Measurements from ENCODE around the gene GNLY. TPM values are rescaled to one million over a fixed set of nuclear protein-coding genes. Genes with fewer than 3 reads are reported as not detected.

Gene GNLY
- total and polyA plus RNA-seq, 2 of the 4 experiments (the other 2 are of a cell fraction), result not detected

DNA sequence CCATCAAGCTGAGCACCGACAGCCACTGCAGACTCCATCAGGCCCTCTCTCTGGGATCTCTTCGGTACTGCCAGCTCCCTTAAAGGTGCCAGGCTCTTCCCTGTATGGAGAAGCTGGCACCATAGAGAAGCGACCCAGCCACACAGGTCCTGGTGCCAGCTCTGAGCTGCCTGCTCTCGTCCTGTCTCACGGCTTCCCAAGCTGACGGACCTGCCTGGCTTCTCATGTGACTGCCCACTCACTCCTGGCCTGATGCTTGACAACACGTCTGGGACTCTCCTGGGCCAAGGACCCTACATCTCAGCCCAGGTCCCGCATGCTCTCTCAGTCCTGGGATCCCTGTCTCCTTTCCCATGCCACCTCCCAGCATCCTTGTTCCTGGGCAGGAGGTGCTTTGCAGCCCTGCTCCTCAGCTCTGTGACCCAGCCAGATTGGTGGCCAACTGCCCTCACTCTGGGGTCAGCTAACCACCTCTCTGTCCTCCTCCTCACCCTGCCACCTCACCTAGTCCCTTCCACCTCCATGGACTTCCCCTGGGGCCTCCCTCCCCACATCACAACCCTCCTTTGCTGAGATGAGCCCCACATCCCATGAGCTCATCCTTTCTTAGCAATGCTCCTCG is 47.2 kb downstream of the GNLY start:
- H4K8ac ChIP-seq (ENCODE audit: low read depth in 2 of 2, low read length in 2 of 2), result peak overlapping the region; percentile 41 to 78
- H3K9ac ChIP-seq (ENCODE audit: low read depth, low read length), result peak overlapping the region; percentile 15; the same call in 1 of the 2 replicates
- peaks cover 29% of the 10 kb centered on the region for H3K9me1 ChIP-seq (ENCODE audit: insufficient read depth, low read length)
- peak overlapping the region; percentile 90 for H3K27ac ChIP-seq (ENCODE audit: insufficient read depth, low read length)
- peak overlapping the region; percentile 63 for H3K14ac ChIP-seq (replicated peaks; ENCODE audit: low read depth, low read length)
- peak overlapping the region; percentile 91 for H2BK120ac ChIP-seq (ENCODE audit: low read depth, low read length)
- H3K4me3 ChIP-seq (ENCODE audit: insufficient read depth, low read depth, low read length), result no peak overlapping the region
- intact Hi-C loops (cut with micrococcal nuclease) (no loop called here), dilution Hi-C loops (cut with HindIII; ENCODE audit: low sequenced_read_pairs, unreplicated experiment) (no loop called here), in situ Hi-C loops (cut with MboI; ENCODE audit: low sequenced_read_pairs) (no loop called here)
- peak overlapping the region; percentile 39; the same call in 1 of the 2 replicates for H3K56ac ChIP-seq (ENCODE audit: extremely low read depth, insufficient read depth, low read length)
- H4K5ac ChIP-seq (ENCODE audit: low read depth, low read length), result peak overlapping the region; percentile 78
- peak overlapping the region; percentile 75 for H3K18ac ChIP-seq (ENCODE audit: low read depth, low read length)
- H3K27me3 ChIP-seq (ENCODE audit: control insufficient read depth, insufficient read depth, low read length), result no peaks in the 10 kb centered on the region
- no peaks in the 10 kb centered on the region for H3K79me1 ChIP-seq (ENCODE audit: low read depth in 1 of 2, low read length in 2 of 2)
- peaks cover 47% of the 10 kb centered on the region for H3K4me1 ChIP-seq (ENCODE audit: control insufficient read depth, insufficient read depth, low read length)
- H2BK5ac ChIP-seq (ENCODE audit: low read depth, low read length, poor library complexity, severe bottlenecking), result peak overlapping the region; percentile 69
- peak overlapping the region; percentile 19 for H2AFZ ChIP-seq (replicated peaks; ENCODE audit: low read length, poor library complexity)
- CTCF ChIA-PET, result interaction anchor here (0.8 to 1.4 kb wide), 5 partner anchors 10 to 62 kb away, joined by 3 to 6 read pairs (median 5); no protein-coding TSS in a partner anchor
- H3K23ac ChIP-seq (ENCODE audit: low read depth, low read length), result peak overlapping the region; percentile 68; the same call in 1 of the 2 replicates
- POLR2A ChIA-PET (ENCODE audit: unreplicated experiment), result interaction anchor here (0.8 kb wide), 1 partner anchor 15 kb away, joined by 3 read pairs; no protein-coding TSS in a partner anchor
- H3K4ac ChIP-seq (ENCODE audit: low read depth, low read length), result peak overlapping the region; percentile 95
- H3K4me2 ChIP-seq (ENCODE audit: low read depth, low read length), result peak overlapping the region; percentile 16; the same call in 1 of the 2 replicates
- peak overlapping the region; percentile 93 for H2AK5ac ChIP-seq (ENCODE audit: low read depth, low read length)
- WGBS, 2 experiments (ENCODE audit: extremely low coverage in 2 of 2, insufficient read length in 1 of 2), result 79% methylated on average over 9 of the region's 9 CpGs; no CpG with 5 or more reads in 1 of the 2 experiments
- ATAC-seq (ENCODE audit: low read depth), result no peak
- H4K20me1 ChIP-seq (ENCODE audit: insufficient read depth, low read length), result peaks cover 8% of the 10 kb centered on the region
- peak overlapping the region; percentile 96; the same call in 2 of the 3 replicates for H2BK15ac ChIP-seq (ENCODE audit: low read depth, low read length)
- peak overlapping the region; percentile 49 for H2AK9ac ChIP-seq (replicated peaks; ENCODE audit: low read depth, low read length, poor library complexity)
- no TSS peak for BruUV-seq (replicated peaks)
- H3K9me3 ChIP-seq (ENCODE audit: control insufficient read depth, insufficient read depth, low read length), result no peaks in the 10 kb centered on the region
- peak overlapping the region; percentile 96 for H4K91ac ChIP-seq (ENCODE audit: insufficient read depth, low read depth, low read length)
- TF ChIP-seq NFE2L2 (IDR thresholded peaks at IDR 0.05; ENCODE audit: low read depth, low read length) (peak; percentile 7; the same call in 1 of the 2 replicates), MAFK (IDR thresholded peaks at IDR 0.05; ENCODE audit: low read depth, low read length) (no peak)
- DNase-seq, result no peak
- no peaks in the 10 kb centered on the region for H3K36me3 ChIP-seq (ENCODE audit: control insufficient read depth, insufficient read depth, low read length)
- H2BK20ac ChIP-seq (ENCODE audit: low read depth, low read length), result peak overlapping the region; percentile 92

Measured in IMR-90 (cell line).